Lung (tissue), 12 donors: ENCODE data around the gene RBM10. TPM values are rescaled to one million over a fixed set of nuclear protein-coding genes. Genes with fewer than 3 reads are reported as not detected.

Experiments
- ATAC-seq: fragments of 200-7000 bp; cut with Tn5 transposase; one replicate; pipeline ENCODE4 v1.9.1; 2020; ENCODE audit warnings: moderate number of reproducible peaks; ENCODE audit not compliant: insufficient read depth, low FRiP score
- DNase-seq, 3 donors: peaks; one replicate each; pipeline ENCODE4 v3.0.0-alpha.2; 2013 to 2017
- H3K27ac ChIP-seq, 2 donors: one replicate each; pipeline ENCODE4 v1.5.1; 2013; ENCODE audit warnings: mild to moderate bottlenecking in 2 of 2, moderate library complexity in 2 of 2, control low read depth in 1 of 2, inconsistent platforms in 1 of 2, low read depth in 1 of 2, low read length in 1 of 2
- H3K27me3 ChIP-seq, 3 donors: one replicate each; pipeline ENCODE4 v1.5.1; 2013; ENCODE audit warnings: low read length in 2 of 3; ENCODE audit not compliant: control insufficient read depth in 3 of 3, insufficient read depth in 3 of 3
- H3K36me3 ChIP-seq, 4 donors: one replicate each; pipeline ENCODE4 v1.5.1; 2013; ENCODE audit warnings: low read length in 4 of 4, mild to moderate bottlenecking in 1 of 4, moderate library complexity in 1 of 4; ENCODE audit not compliant: control insufficient read depth in 4 of 4, insufficient read depth in 4 of 4
- H3K4me1 ChIP-seq, 5 donors: one replicate each; pipeline ENCODE4 v1.5.1; 2013; ENCODE audit warnings: low read length in 5 of 5, mild to moderate bottlenecking in 2 of 5, moderate library complexity in 1 of 5; ENCODE audit not compliant: control insufficient read depth in 5 of 5, insufficient read depth in 5 of 5
- H3K4me3 ChIP-seq: one replicate; pipeline ENCODE4 v1.5.1; 2013; ENCODE audit warnings: mild to moderate bottlenecking, control low read depth, moderate library complexity
- H3K9ac ChIP-seq, 2 donors: one replicate each; pipeline ENCODE4 v1.5.1; 2013; ENCODE audit warnings: low read length in 2 of 2, control low read depth in 1 of 2; ENCODE audit not compliant: insufficient read depth in 1 of 2
- H3K9me3 ChIP-seq, 4 donors: one replicate each; pipeline ENCODE4 v1.5.1; 2013; ENCODE audit warnings: low read length in 3 of 4, mild to moderate bottlenecking in 1 of 4, moderate library complexity in 1 of 4; ENCODE audit not compliant: control insufficient read depth in 4 of 4, insufficient read depth in 3 of 4
- CTCF ChIP-seq: IDR thresholded peaks from 2 replicates; pipeline ENCODE4 v1.5.1; 2012; ENCODE audit warnings: mild to moderate bottlenecking; ENCODE audit errors: control extremely low read depth, extremely low read depth
- WGBS, 2 donors: extraction: QIAGEN DNeasy Blood & Tissue Kit; methylation state at CpG; one replicate each; pipeline ENCODE4 v1.1.7; 2013; 5-methylcytosine and 5-hydroxymethylcytosine counted together
- polyA plus RNA-seq, 2 donors: library from polyadenylated mRNA; stranded (reverse); fragments of 200-250 nt; gene quantifications; one replicate each; pipeline ENCODE4 v1.2.1, GENCODE V29; 2013
- total RNA-seq, 2 donors: library from RNA; depleted of rRNA in 1 of 2; stranded (reverse); fragments of >200 nt in 1 of 2; gene quantifications; one replicate each; pipeline ENCODE4 v1.2.1, GENCODE V29; 2014 to 2021
- donor health status: control.
- donor health status: control.
- donor health status: Bipolar disorder and iron deficiency.
- donor health status: healthy.
- donor health status: DM: yes; HTN: yes; CAD: no.

Gene RBM10
- total and polyA plus RNA-seq, 4 donors, result 22.2 to 38.6 (median 30.5) TPM

GRCh38 chrX:47230136-47230868 lies 85.3 kb downstream of the RBM10 start:
- Histone ChIP-seq H3K4me3 (no peak overlapping the region), H3K27ac (no peak overlapping the region), H3K4me1 (peaks cover 0 to 3% (median 0%) of the 10 kb centered on the region in 5 donors), H3K9ac (no peak overlapping the region), H3K36me3 (peaks cover 10 to 25% (median 15%) of the 10 kb centered on the region in 4 donors), H3K27me3 (peaks cover 0 to 7% (median 7%) of the 10 kb centered on the region in 3 donors), H3K9me3 (peaks cover 0 to 4% (median 0%) of the 10 kb centered on the region in 4 donors)
- DNase-seq, result no peak
- WGBS, 2 donors, result 86 to 87% methylated on average over 5 of the region's 5 CpGs
- no peak for TF ChIP-seq CTCF
- ATAC-seq, result no peak

GRCh38 chrX:47231167-47231566 lies 86.1 kb downstream of the RBM10 start:
- H3K9me3 ChIP-seq, result peaks cover 0 to 1% (median 0%) of the 10 kb centered on the region in 4 donors
- H3K36me3 ChIP-seq, result peaks cover 6 to 18% (median 9%) of the 10 kb centered on the region in 4 donors
- peaks cover 0 to 14% (median 12%) of the 10 kb centered on the region in 3 donors for H3K27me3 ChIP-seq
- WGBS, 2 donors, result 67 to 70% methylated on average over 2 of the region's 2 CpGs
- DNase-seq, result no peak
- H3K27ac ChIP-seq, result no peak overlapping the region
- no peak overlapping the region for H3K4me3 ChIP-seq
- no peak overlapping the region for H3K9ac ChIP-seq
- H3K4me1 ChIP-seq, result peaks cover 0 to 4% (median 0%) of the 10 kb centered on the region in 5 donors
- TF ChIP-seq CTCF, result no peak
- no peak for ATAC-seq

GRCh38 chrX:47232197-47232802 lies 87.3 kb downstream of the RBM10 start:
- Histone ChIP-seq H3K4me1 (peaks cover 0 to 4% (median 0%) of the 10 kb centered on the region in 5 donors), H3K27ac (peak overlapping the region; percentile 97 to 98), H3K9me3 (peaks cover 0 to 1% (median 0%) of the 10 kb centered on the region in 4 donors), H3K36me3 (peaks cover 3 to 10% (median 4%) of the 10 kb centered on the region in 4 donors), H3K4me3 (peak overlapping the region; percentile 59), H3K9ac (peak overlapping the region; percentile 77 to 79), H3K27me3 (peaks cover 0 to 21% (median 14%) of the 10 kb centered on the region in 3 donors)
- no peak for ATAC-seq
- 63 to 71% methylated on average over 8 of the region's 8 CpGs for WGBS, 2 donors
- no peak for TF ChIP-seq CTCF
- no peak for DNase-seq
